ENCODE results near the gene SOX11.

Gene SOX11

GRCh38 chr2:5692561-5693286 lies 540 bp downstream of the SOX11 start:
- Histone ChIP-seq H3K36me3 (ENCODE audit: insufficient read depth, low read length) (no peaks in the 10 kb centered on the region), H3K4me2 (ENCODE audit: low read length) (no peak overlapping the region), H4K20me1 (ENCODE audit: insufficient read depth, low read length) (no peaks in the 10 kb centered on the region), H3F3A (ENCODE audit: insufficient read depth, low read length) (no peaks in the 10 kb centered on the region), H3K4me3 (ENCODE audit: low read depth, low read length, poor library complexity, severe bottlenecking) (no peak overlapping the region), H3K4me1 (ENCODE audit: insufficient read depth, low read length, severe bottlenecking) (no peaks in the 10 kb centered on the region), H3K27ac (ENCODE audit: low read depth, low read length, poor library complexity, severe bottlenecking) (no peak overlapping the region), H3K9me2 (ENCODE audit: low read depth, low read length) (no peaks in the 10 kb centered on the region), H2AFZ (ENCODE audit: low read length) (no peak overlapping the region), H3K9me3 (ENCODE audit: low read length) (no peaks in the 10 kb centered on the region), H3K27me3 (ENCODE audit: insufficient read depth, low read length) (no peaks in the 10 kb centered on the region), H3K79me2 (ENCODE audit: insufficient read depth, low read length) (no peaks in the 10 kb centered on the region), H3K9ac (ENCODE audit: low read length) (no peak overlapping the region)
- TF ChIP-seq EZH2 (IDR thresholded peaks at IDR 0.05; ENCODE audit: borderline replicate concordance, low read length) (no peak), CTCF (IDR thresholded peaks at IDR 0.05; ENCODE audit: low read length) (no peak)

- Histone ChIP-seq H3F3A (ENCODE audit: insufficient read depth, low read length) (no peaks in the 10 kb centered on the region), H3K27me3 (ENCODE audit: insufficient read depth, low read length) (no peaks in the 10 kb centered on the region), H3K36me3 (ENCODE audit: insufficient read depth, low read length) (no peaks in the 10 kb centered on the region), H3K9me3 (ENCODE audit: low read length) (no peaks in the 10 kb centered on the region), H3K4me1 (ENCODE audit: insufficient read depth, low read length, severe bottlenecking) (no peaks in the 10 kb centered on the region), H3K9me2 (ENCODE audit: low read depth, low read length) (no peaks in the 10 kb centered on the region), H3K4me2 (ENCODE audit: low read length) (no peak overlapping the region), H3K4me3 (ENCODE audit: low read depth, low read length, poor library complexity, severe bottlenecking) (no peak overlapping the region), H2AFZ (ENCODE audit: low read length) (no peak overlapping the region), H3K9ac (ENCODE audit: low read length) (no peak overlapping the region), H3K27ac (ENCODE audit: low read depth, low read length, poor library complexity, severe bottlenecking) (no peak overlapping the region), H3K79me2 (ENCODE audit: insufficient read depth, low read length) (no peaks in the 10 kb centered on the region), H4K20me1 (ENCODE audit: insufficient read depth, low read length) (no peaks in the 10 kb centered on the region)
- TF ChIP-seq EZH2 (IDR thresholded peaks at IDR 0.05; ENCODE audit: borderline replicate concordance, low read length) (no peak), CTCF (IDR thresholded peaks at IDR 0.05; ENCODE audit: low read length) (no peak)
Observed at GRCh38 chr2:5693287-5694201, 1.4 kb downstream of the SOX11 start.

- H3K4me2 ChIP-seq (ENCODE audit: low read length), result no peak overlapping the region
- H3F3A ChIP-seq (ENCODE audit: insufficient read depth, low read length), result no peaks in the 10 kb centered on the region
- H3K9me2 ChIP-seq (ENCODE audit: low read depth, low read length), result no peaks in the 10 kb centered on the region
- TF ChIP-seq EZH2 (IDR thresholded peaks at IDR 0.05; ENCODE audit: borderline replicate concordance, low read length) (no peak), CTCF (IDR thresholded peaks at IDR 0.05; ENCODE audit: low read length) (no peak)
- no peaks in the 10 kb centered on the region for H3K9me3 ChIP-seq (ENCODE audit: low read length)
- H3K4me3 ChIP-seq (ENCODE audit: low read depth, low read length, poor library complexity, severe bottlenecking), result no peak overlapping the region
- no peak overlapping the region for H3K27ac ChIP-seq (ENCODE audit: low read depth, low read length, poor library complexity, severe bottlenecking)
- H2AFZ ChIP-seq (ENCODE audit: low read length), result no peak overlapping the region
- no peaks in the 10 kb centered on the region for H3K36me3 ChIP-seq (ENCODE audit: insufficient read depth, low read length)
- no peaks in the 10 kb centered on the region for H3K79me2 ChIP-seq (ENCODE audit: insufficient read depth, low read length)
- no peaks in the 10 kb centered on the region for H3K4me1 ChIP-seq (ENCODE audit: insufficient read depth, low read length, severe bottlenecking)
- H4K20me1 ChIP-seq (ENCODE audit: insufficient read depth, low read length), result no peaks in the 10 kb centered on the region
- no peak overlapping the region for H3K9ac ChIP-seq (ENCODE audit: low read length)
- H3K27me3 ChIP-seq (ENCODE audit: insufficient read depth, low read length), result no peaks in the 10 kb centered on the region
Observed at GRCh38 chr2:5694306-5694705, 2.1 kb downstream of the SOX11 start.
